Astrocyte (in vitro differentiated cells and primary cell): Measurements from ENCODE around the gene SNX24.

Experiments used
- CTCF ChIP-seq: IDR thresholded peaks from 2 replicates; pipeline ENCODE4 v1.5.1; 2011; ENCODE audit warnings: low read depth, mild to moderate bottlenecking, inconsistent platforms, low read length, moderate library complexity; ENCODE audit not compliant: insufficient read depth
- EZH2 ChIP-seq: IDR thresholded peaks from 2 replicates; pipeline ENCODE4 v1.6.1; 2012; ENCODE audit warnings: mild to moderate bottlenecking, low read length, inconsistent platforms; ENCODE audit not compliant: insufficient read depth

DNA sequence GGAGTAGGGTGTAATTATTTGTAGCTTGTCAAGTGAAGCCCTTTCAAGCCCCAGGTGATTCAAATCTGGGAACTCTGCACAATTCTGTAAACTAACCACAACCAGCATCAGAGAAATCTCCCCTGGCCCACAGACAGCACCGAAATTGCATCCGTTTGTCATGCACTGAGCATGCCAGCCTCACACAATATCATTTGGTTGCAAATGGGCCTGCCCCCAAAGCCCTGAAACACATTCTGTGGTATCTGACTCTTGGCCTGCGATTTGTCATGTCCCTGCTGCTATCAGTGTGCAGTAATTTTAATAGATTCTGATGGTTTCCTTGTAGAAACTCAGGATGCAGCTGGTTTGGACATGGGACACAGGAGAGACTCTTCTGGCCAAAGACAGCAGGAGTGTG lies 35.3 kb downstream of the SNX24 start:
- no peak for TF ChIP-seq CTCF
- no peak for TF ChIP-seq EZH2
